Loucy (cell line): ENCODE results near the gene ZNF286A.
"Not testable (repeated sequence)": the region's sequence is repeated elsewhere in the genome, so short reads cannot be mapped to it uniquely, and the experiment has no call there.

Experiments used
- H2AFZ ChIP-seq: fragments of 200-600 bp; sonication (generic); 2 replicates; pipeline ENCODE4 v1.6.0; 2016; ENCODE audit warnings: antibody characterized with exemption, mild to moderate bottlenecking, low read length, moderate library complexity
- H3F3A ChIP-seq: fragments of 200-600 bp; 2 replicates; pipeline ENCODE4 v1.6.0; 2016; ENCODE audit warnings: antibody characterized with exemption, low read depth, mild to moderate bottlenecking
- H3K27me3 ChIP-seq: fragments of 200-600 bp; sonication (generic); 2 replicates; pipeline ENCODE4 v1.6.1; 2014; ENCODE audit warnings: low read length, mild to moderate bottlenecking; ENCODE audit not compliant: insufficient read depth, poor library complexity, severe bottlenecking
- H3K36me3 ChIP-seq: fragments of 200-600 bp; sonication (generic); 2 replicates; pipeline ENCODE4 v1.6.1; 2016; ENCODE audit warnings: low read length; ENCODE audit not compliant: insufficient read depth
- H3K4me1 ChIP-seq: fragments of 200-600 bp; sonication (generic); 2 replicates; pipeline ENCODE4 v1.5.1; 2014; ENCODE audit warnings: low read length, mild to moderate bottlenecking; ENCODE audit not compliant: insufficient read depth, poor library complexity, severe bottlenecking
- H3K4me2 ChIP-seq: fragments of 200-600 bp; sonication (generic); 2 replicates; pipeline ENCODE4 v1.6.0; 2014; ENCODE audit warnings: antibody characterized with exemption, low read length, low read depth, mild to moderate bottlenecking; ENCODE audit not compliant: poor library complexity, severe bottlenecking
- H3K4me3 ChIP-seq: fragments of 200-600 bp; sonication (generic); 2 replicates; pipeline ENCODE4 v1.5.1; 2014; ENCODE audit warnings: low read length, mild to moderate bottlenecking, mixed read lengths; ENCODE audit not compliant: poor library complexity, severe bottlenecking
- H3K79me2 ChIP-seq: fragments of 200-600 bp; sonication (generic); 2 replicates; pipeline ENCODE4 v1.6.1; 2014; ENCODE audit warnings: low read length; ENCODE audit not compliant: insufficient read depth
- H3K9ac ChIP-seq: fragments of 200-600 bp; sonication (generic); 2 replicates; pipeline ENCODE4 v1.6.0; 2014; ENCODE audit warnings: mild to moderate bottlenecking, low read depth, low read length, moderate library complexity; ENCODE audit not compliant: poor library complexity, severe bottlenecking
- H3K9me2 ChIP-seq: fragments of 200-600 bp; sonication (generic); replicated peaks from 2 replicates; pipeline ENCODE4 v1.6.1; 2016; ENCODE audit warnings: low read depth, low read length, mixed read lengths
- H3K9me3 ChIP-seq: fragments of 200-600 bp; sonication (generic); 2 replicates; pipeline ENCODE4 v1.6.1; 2014; ENCODE audit warnings: mild to moderate bottlenecking, antibody characterized with exemption, low read length, low read depth; ENCODE audit not compliant: insufficient read depth
- H4K20me1 ChIP-seq: fragments of 200-600 bp; sonication (generic); 2 replicates; pipeline ENCODE4 v1.6.0; 2014; ENCODE audit warnings: antibody characterized with exemption, low read length, mild to moderate bottlenecking; ENCODE audit not compliant: insufficient read depth, poor library complexity, severe bottlenecking

The ZNF286A gene

GRCh38 chr17:15716601-15717563, 17.3 kb downstream of the ZNF286A start:
- H2AFZ ChIP-seq, H3K4me3 ChIP-seq, H3K9ac ChIP-seq, H3K9me3 ChIP-seq, H3K4me2 ChIP-seq, H3K9me2 ChIP-seq, H3K27me3 ChIP-seq, H3K79me2 ChIP-seq, H3K4me1 ChIP-seq, H3K36me3 ChIP-seq, H3F3A ChIP-seq, H4K20me1 ChIP-seq: not testable (repeated sequence)

GRCh38 chr17:15730535-15730934, 31.0 kb downstream of the ZNF286A start:
- H3K36me3 ChIP-seq, H3F3A ChIP-seq, H3K9me3 ChIP-seq, H3K4me3 ChIP-seq, H3K9me2 ChIP-seq, H3K9ac ChIP-seq, H3K4me1 ChIP-seq, H3K4me2 ChIP-seq, H2AFZ ChIP-seq, H3K27me3 ChIP-seq, H4K20me1 ChIP-seq, H3K79me2 ChIP-seq: not testable (repeated sequence)

GRCh38 chr17:15731900-15732299, 32.3 kb downstream of the ZNF286A start, which contains the start of gene TBC1D26:
Gene TBC1D26 (plus strand): TSS chr17:15732283. CDS start chr17:15735349, 3,066 bp downstream.
- H3K36me3 ChIP-seq, H3K4me1 ChIP-seq, H3K4me2 ChIP-seq, H3K9ac ChIP-seq, H3K4me3 ChIP-seq, H3K9me3 ChIP-seq, H4K20me1 ChIP-seq, H3F3A ChIP-seq, H2AFZ ChIP-seq, H3K79me2 ChIP-seq, H3K27me3 ChIP-seq, H3K9me2 ChIP-seq: not testable (repeated sequence)

- H2AFZ ChIP-seq, H3F3A ChIP-seq, H3K9me3 ChIP-seq, H3K4me2 ChIP-seq, H3K27me3 ChIP-seq, H3K36me3 ChIP-seq, H3K9ac ChIP-seq, H3K4me3 ChIP-seq, H3K4me1 ChIP-seq, H3K9me2 ChIP-seq, H3K79me2 ChIP-seq, H4K20me1 ChIP-seq: not testable (repeated sequence)
Measured at GRCh38 chr17:15733174-15733789, 33.7 kb downstream of the ZNF286A start.

- H3K4me3 ChIP-seq, H3K9me2 ChIP-seq, H2AFZ ChIP-seq: not testable (repeated sequence)
Measured at GRCh38 chr17:15736578-15736977, 37.0 kb downstream of the ZNF286A start.

More at GRCh38 chr17:15736578-15736977, 37.0 kb downstream of the ZNF286A start:
- not testable (repeated sequence) for H3F3A ChIP-seq, H3K4me2 ChIP-seq, H3K79me2 ChIP-seq, H4K20me1 ChIP-seq, H3K9ac ChIP-seq, H3K9me3 ChIP-seq, H3K36me3 ChIP-seq, H3K27me3 ChIP-seq, H3K4me1 ChIP-seq
